GM12878 (cell line): ENCODE results near the gene IFT25. TPM values are rescaled to one million over a fixed set of nuclear protein-coding genes. Genes with fewer than 3 reads are reported as not detected.

Source experiments
- ATAC-seq: fragments of 200-7000 bp; cut with Tn5 transposase; 3 replicates; pipeline ENCODE4 v1.9.1; 2020; ENCODE audit warnings: mild to moderate bottlenecking, moderate library complexity
- BruUV-seq: library from RNA; stranded (reverse); fragments of 400-500 nt; replicated peaks from 2 replicates; lab custom pipeline; 2021; lab: Mats Ljungman, UMichigan
- CTCF ChIA-PET: fragments of 300-600 bp; sonication (Branson Sonifier 250); formaldehyde crosslinking; extraction: SDS; loops from one replicate; lab custom pipeline; 2021; ENCODE audit warnings: inconsistent platforms; lab: Yijun Ruan, JAX
- POLR2A ChIA-PET: fragments of 350-600 bp; formaldehyde crosslinking; extraction: SDS; loops from one replicate; lab custom pipeline; 2021; ENCODE audit warnings: inconsistent platforms; lab: Charles Lee
- RAD21 ChIA-PET: fragments of 300-600 bp; sonication (Branson Sonifier 250); formaldehyde crosslinking; loops from one replicate; lab custom pipeline; 2023; ENCODE audit warnings: antibody characterized with exemption; ENCODE audit not compliant: unreplicated experiment; lab: Charles Lee
- SMC1A ChIA-PET: fragments of 300-600 bp; sonication (Branson Sonifier 250); formaldehyde crosslinking; loops from one replicate; lab custom pipeline; 2023; ENCODE audit not compliant: unreplicated experiment, uncharacterized antibody; lab: Charles Lee
- DNase-seq: peaks from one replicate; pipeline ENCODE4 v3.0.0-alpha.2; 2011; ENCODE audit warnings: low read depth, low spot score
- FAIRE-seq: peaks from 3 replicates; lab custom pipeline; 2011; peaks lifted over from hg19 to GRCh38; lab: Jason Lieb, UNC
- H2AFZ ChIP-seq: 2 replicates; pipeline ENCODE4 v1.6.0; 2011; ENCODE audit warnings: low read depth, low read length, control low read depth; ENCODE audit not compliant: control insufficient read depth
- H3K27ac ChIP-seq: 2 replicates; pipeline ENCODE4 v1.5.1; 2011; ENCODE audit warnings: control low read depth; ENCODE audit not compliant: control insufficient read depth, insufficient read depth
- H3K27me3 ChIP-seq, 2 experiments: replicated peaks in 1 of 2; 2 replicates each; pipeline versions ENCODE4 v1.6.0 to v1.6.1; 2011; ENCODE audit warnings: low read length in 1 of 2; ENCODE audit not compliant: control insufficient read depth in 2 of 2, insufficient read depth in 2 of 2
- H3K36me3 ChIP-seq, 2 experiments: 2 replicates each; pipeline ENCODE4 v1.5.1; 2011; ENCODE audit warnings: low read length in 1 of 2; ENCODE audit not compliant: control insufficient read depth in 2 of 2, insufficient read depth in 2 of 2
- H3K4me1 ChIP-seq: 2 replicates; pipeline ENCODE4 v1.6.1; 2011; ENCODE audit warnings: mild to moderate bottlenecking, low read length, moderate library complexity, mixed read lengths; ENCODE audit not compliant: control insufficient read depth, insufficient read depth
- H3K4me2 ChIP-seq: 2 replicates; pipeline ENCODE4 v1.6.0; 2011; ENCODE audit warnings: control low read depth; ENCODE audit not compliant: control insufficient read depth, insufficient read depth
- H3K4me3 ChIP-seq: fragments of 200-600 bp; sonication (generic); 2 replicates; pipeline ENCODE4 v1.5.1; 2016
- H3K79me2 ChIP-seq: 2 replicates; pipeline ENCODE4 v1.6.0; 2011; ENCODE audit warnings: low read length; ENCODE audit not compliant: control insufficient read depth, insufficient read depth
- H3K9ac ChIP-seq: 2 replicates; pipeline ENCODE4 v1.8.0; 2011; ENCODE audit warnings: low read length, control low read depth, mixed read lengths; ENCODE audit not compliant: control insufficient read depth, insufficient read depth
- H3K9me3 ChIP-seq: replicated peaks from 3 replicates; pipeline ENCODE4 v1.5.1; 2011; ENCODE audit warnings: mild to moderate bottlenecking, low read length; ENCODE audit not compliant: control insufficient read depth, insufficient read depth
- H4K20me1 ChIP-seq: 2 replicates; pipeline ENCODE4 v1.6.0; 2011; ENCODE audit not compliant: control insufficient read depth, insufficient read depth
- CBX5 ChIP-seq: sonication (generic); IDR thresholded peaks from 2 replicates; pipeline ENCODE4 v1.6.1; 2016; ENCODE audit warnings: low read depth, moderate library complexity, mild to moderate bottlenecking, inconsistent platforms
- CEBPZ ChIP-seq: fragments of 150-350 bp; IDR thresholded peaks from 2 replicates; pipeline ENCODE4 v1.6.1; 2016; ENCODE audit warnings: low read depth, low read length
- CHD2 ChIP-seq: IDR thresholded peaks from 2 replicates; pipeline ENCODE4 v1.6.1; 2011; ENCODE audit warnings: low read depth, low read length, improper control_type of control experiment, borderline replicate concordance
- MEF2A ChIP-seq: IDR thresholded peaks from 2 replicates; pipeline ENCODE4 v1.6.1; 2011; ENCODE audit warnings: low read depth, mild to moderate bottlenecking, low read length, moderate library complexity; ENCODE audit not compliant: insufficient read depth
- MYC ChIP-seq: IDR thresholded peaks from 2 replicates; pipeline ENCODE4 v1.6.1; 2011; ENCODE audit warnings: mild to moderate bottlenecking, low read length, moderate library complexity, inconsistent platforms; ENCODE audit not compliant: insufficient read depth, insufficient replicate concordance, insufficient read length, severe bottlenecking
- PAX8 ChIP-seq: fragments of 450-650 bp; IDR thresholded peaks from 2 replicates; pipeline ENCODE4 v1.6.1; 2017; ENCODE audit warnings: mild to moderate bottlenecking, moderate library complexity
- POLR2A ChIP-seq: IDR thresholded peaks from 2 replicates; pipeline ENCODE4 v1.6.1; 2011; ENCODE audit warnings: low read depth, mild to moderate bottlenecking, low read length
- PRDM15 ChIP-seq: fragments of 450-650 bp; formaldehyde crosslinking; IDR thresholded peaks from 2 replicates; pipeline ENCODE4 v1.4.0; 2020; ENCODE audit warnings: mild to moderate bottlenecking, moderate library complexity
- SIX5 ChIP-seq: IDR thresholded peaks from 2 replicates; pipeline ENCODE4 v1.6.1; 2011; ENCODE audit warnings: mild to moderate bottlenecking, low read depth, low read length, moderate library complexity; ENCODE audit not compliant: severe bottlenecking
- SUZ12 ChIP-seq: fragments of 200-600 bp; sonication (generic); IDR thresholded peaks from one replicate; pipeline ENCODE4 v1.6.1; 2018; ENCODE audit warnings: antibody characterized with exemption, mild to moderate bottlenecking; ENCODE audit not compliant: unreplicated experiment
- USF2 ChIP-seq: IDR thresholded peaks from 2 replicates; pipeline ENCODE4 v1.6.1; 2011; ENCODE audit warnings: low read depth, low read length, improper control_type of control experiment, borderline replicate concordance
- ZBTB33 ChIP-seq: fragments of 450-650 bp; IDR thresholded peaks from 2 replicates; pipeline ENCODE4 v1.6.1; 2017; ENCODE audit warnings: mild to moderate bottlenecking
- WGBS: methylation state at CpG from one replicate; pipeline ENCODE4 v1.1.6; 2016; ENCODE audit warnings: low lambda C conversion rate; ENCODE audit not compliant: insufficient replicate concordance, insufficient coverage; ENCODE audit errors: missing lambda C conversion rate; 5-methylcytosine and 5-hydroxymethylcytosine counted together
- in situ Hi-C: fragments of 300-500 bp; cut with MboI; formaldehyde crosslinking; loops from 9 replicates; pipeline ENCODE4 v1.14.3; 2018; ENCODE audit warnings: mixed read lengths
- intact Hi-C: fragments of 100-400 bp; cut with micrococcal nuclease; formaldehyde crosslinking; loops from one replicate; pipeline ENCODE4 v1.14.2; 2022; ENCODE audit not compliant: unreplicated experiment
- polyA plus RNA-seq, 11 experiments: library from polyadenylated mRNA; depleted of rRNA in 4 of 11; unstranded in 6 of 11; stranded (reverse) in 5 of 11; fragments of >200 nt; fragmentation: Nextera tagmentation in 4 of 11; fragmentation: Illumina TruSeq in 1 of 11; extraction: Ambion mirVana in 4 of 11; extraction: Trizol in 1 of 11; gene quantifications; 1 replicate in 1 of 11; 2 replicates in 10 of 11; pipeline versions ENCODE4 v1.2.1 to v1.2.3, GENCODE V29; 2011 to 2016; ENCODE audit warnings: inconsistent platforms in 2 of 11, missing spikeins in 2 of 11, low read depth in 1 of 11
- total RNA-seq, 4 experiments: library from RNA; depleted of rRNA in 3 of 4; stranded (reverse); fragments of >200 nt in 3 of 4; fragmentation: Illumina TruSeq in 1 of 4; extraction: Trizol in 1 of 4; gene quantifications; 2 replicates each; pipeline versions ENCODE4 v1.2.1 to v1.2.3, GENCODE V29; 2013 to 2021

IFT25 gene
- total and polyA plus RNA-seq, 10 of the 15 experiments (the other 5 are each of a cell fraction or from before 2014, with no cell fraction given): 55.7 to 242 (median 131) TPM

- Histone ChIP-seq H3K36me3 (no peaks in the 10 kb centered on the region), H3K4me1 (no peaks in the 10 kb centered on the region), H2AFZ (no peak overlapping the region), H3K4me2 (no peak overlapping the region), H3K27ac (no peak overlapping the region), H4K20me1 (no peaks in the 10 kb centered on the region), H3K27me3 (no peaks in the 10 kb centered on the region), H3K9ac (no peak overlapping the region), H3K79me2 (no peaks in the 10 kb centered on the region), H3K9me3 (no peaks in the 10 kb centered on the region), H3K4me3 (no peak overlapping the region)
- ATAC-seq: no peak
- TF ChIP-seq PRDM15 (no peak), POLR2A (no peak), MEF2A (no peak), MYC (no peak), SIX5 (no peak), USF2 (no peak), CHD2 (no peak), CEBPZ (no peak), SUZ12 (no peak), PAX8 (no peak), CBX5 (no peak), ZBTB33 (no peak)
- ChIA-PET POLR2A (no interaction called here), SMC1A (interaction anchor here (0.7 kb wide), 1 partner anchor 322 kb away, joined by 3 read pairs; no protein-coding TSS in a partner anchor), RAD21 (no interaction called here), CTCF (interaction anchor here (1.0 kb wide), 1 partner anchor 9 kb away, joined by 3 read pairs; no protein-coding TSS in a partner anchor)
- DNase-seq: no peak
- WGBS: 83% methylated on average over 4 of the region's 4 CpGs
- in situ Hi-C loops: no loop called here
- intact Hi-C loops: no loop called here
- BruUV-seq: no TSS peak
- FAIRE-seq: no peak
Observed at GRCh38 chr1:53982763-53983104, 37.2 kb upstream of the IFT25 start.
